ENCODE results near the gene UBB. TPM values are rescaled to one million over a fixed set of nuclear protein-coding genes. Genes with fewer than 3 reads are reported as not detected.

Gene UBB
- total and polyA plus RNA-seq, 9 of the 15 experiments (the other 6 are each of a cell fraction or from before 2014, with no cell fraction given) = 1,069 to 4,143 (median 1,696) TPM

GRCh38 chr17:16425698-16426659 is 45.1 kb downstream of the UBB start (continued):
- no peak for TF ChIP-seq ZNF518B (CRISPR knock-in tag; IDR thresholded peaks at IDR 0.05)
- TF ChIP-seq POLR2G (IDR thresholded peaks at IDR 0.05; ENCODE audit: low read depth, low read length) = 0 out of 2 replicates have a peak, but pooled peaks have one; percentile 28
- peak; percentile 50 for TF ChIP-seq RBFOX2 (IDR thresholded peaks at IDR 0.05; ENCODE audit: low read depth, low read length)
- TF ChIP-seq TAF1 (IDR thresholded peaks at IDR 0.05; ENCODE audit: control insufficient read depth, extremely low read depth, insufficient read depth, low read length, severe bottlenecking) = no peak
- no peak for TF ChIP-seq MITF (IDR thresholded peaks at IDR 0.05)
- TF ChIP-seq NR2C2 (CRISPR knock-in tag; IDR thresholded peaks at IDR 0.05) = no peak
- no peak for TF ChIP-seq NR2C2 (tag; IDR thresholded peaks at IDR 0.05)
- TF ChIP-seq AFF1 (IDR thresholded peaks at IDR 0.05; ENCODE audit: low read depth in 1 of 2, partially characterized antibody in 2 of 2) = no peak

Data from K562 (cell line).